OCI-LY3 (cell line): ENCODE results near the gene NPIPB8.

Source experiments
- CTCF ChIP-seq: fragments of 200-600, 300-600 bp; sonication (generic); IDR thresholded peaks from 2 replicates; pipeline ENCODE4 v1.5.1; 2014; ENCODE audit warnings: antibody characterized with exemption, low read length, low read depth
- EZH2phosphoT487 ChIP-seq: fragments of 200-600 bp; shearing (Covaris generic); IDR thresholded peaks from 2 replicates; pipeline ENCODE4 v1.6.1; 2018; ENCODE audit warnings: antibody characterized with exemption, mixed run types, low read depth

DNA sequence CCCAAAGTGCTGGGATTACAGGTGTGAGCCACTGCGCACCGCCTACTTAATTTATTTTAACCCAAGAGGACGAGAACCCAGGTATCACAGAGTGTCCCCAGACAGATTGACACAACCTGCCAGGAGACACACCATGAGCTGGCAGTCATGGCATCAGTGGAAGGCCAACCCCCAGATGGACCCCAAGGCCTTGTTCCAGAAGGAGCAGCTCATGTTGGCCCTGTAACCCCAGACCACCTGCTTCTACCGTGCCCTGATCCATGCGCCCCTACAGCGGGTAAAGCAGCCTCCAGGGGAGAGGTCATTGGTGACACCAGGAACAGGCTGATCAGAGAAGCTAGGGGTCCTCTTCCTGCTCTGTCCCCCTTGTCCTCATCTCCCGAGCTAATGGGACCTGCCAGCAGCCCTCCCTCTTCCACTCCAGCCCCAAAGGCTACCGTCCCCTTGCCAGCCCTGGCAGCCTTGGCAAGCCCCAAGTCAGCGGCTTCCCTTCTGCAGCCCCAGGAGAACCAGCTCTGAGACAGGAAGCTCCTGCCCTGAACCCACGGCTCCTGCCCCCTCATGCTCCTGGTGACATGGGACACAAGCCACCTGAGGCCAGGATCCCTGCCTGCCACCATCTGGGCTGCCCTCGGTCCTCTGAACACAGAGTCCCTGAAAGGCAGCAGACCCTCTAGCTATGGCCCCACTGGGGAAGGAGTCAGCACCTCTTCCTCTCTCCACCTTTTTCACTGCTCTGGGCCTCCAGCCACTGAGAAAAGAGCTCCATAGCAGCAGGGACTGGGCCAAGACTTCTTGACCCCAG, 34.3 kb upstream of the NPIPB8 start:
- TF ChIP-seq EZH2phosphoT487 = no peak
- TF ChIP-seq CTCF = no peak
